ENCODE results near the gene THRAP3. TPM values are rescaled to one million over a fixed set of nuclear protein-coding genes. Genes with fewer than 3 reads are reported as not detected.

Gene THRAP3
- total and polyA plus RNA-seq, 9 of the 15 experiments (the other 6 are each of a cell fraction or from before 2014, with no cell fraction given): 66.2 to 135 (median 113) TPM

Small RNA genes lying within 50 kb of the gene (small RNA-seq; reads per million reads assigned to genes)
- gene RN7SL131P: not detected
- gene UBE2V2P4: not detected

Other genes with a start within 250 kb of the THRAP3 start
Only the 7 nearest of the 11 such genes appear.
- 0.36 TPM in 1 of 2 replicates, not detected in the other for gene TEKT2, start 140.3 kb upstream of the THRAP3 start, total RNA-seq (2014; rRNA removed)
- 0.19 TPM in 1 of 2 replicates, not detected in the other for gene TEKT2, start 140.3 kb upstream of the THRAP3 start, total RNA-seq (2014; rRNA removed; fragmentation: Illumina TruSeq; extraction: Trizol)
- gene TEKT2, start 140.3 kb upstream of the THRAP3 start, total RNA-seq (2015; rRNA removed; fragmentation: Illumina TruSeq; extraction: Trizol): 0.19 and 0.40 TPM in 2 replicates
- gene TEKT2, start 140.3 kb upstream of the THRAP3 start, total RNA-seq (2021): 0.60 and 0.78 TPM in 2 replicates
- 0.06 and 0.24 TPM in 2 replicates for gene TEKT2, start 140.3 kb upstream of the THRAP3 start, polyA plus RNA-seq (2011; rRNA removed)
- gene TEKT2, start 140.3 kb upstream of the THRAP3 start, polyA plus RNA-seq (2014; fragmentation: Illumina TruSeq; extraction: Trizol): 0.24 and 0.37 TPM in 2 replicates
- gene TEKT2, start 140.3 kb upstream of the THRAP3 start, polyA plus RNA-seq (2014; fragmentation: Nextera tagmentation; extraction: Ambion mirVana): under 1 TPM; 0.08 to 0.14 TPM
- 0.19 and 0.94 TPM in 2 replicates for gene TEKT2, start 140.3 kb upstream of the THRAP3 start, polyA plus RNA-seq (2014; rRNA removed)
- 40.0 and 52.5 TPM in 2 replicates for gene ADPRS, start 135.6 kb upstream of the THRAP3 start, total RNA-seq (2014; rRNA removed)
- 15.1 and 21.2 TPM in 2 replicates for gene ADPRS, start 135.6 kb upstream of the THRAP3 start, total RNA-seq (2014; rRNA removed; fragmentation: Illumina TruSeq; extraction: Trizol)
- 26.7 and 27.4 TPM in 2 replicates for gene ADPRS, start 135.6 kb upstream of the THRAP3 start, total RNA-seq (2015; rRNA removed; fragmentation: Illumina TruSeq; extraction: Trizol)
- gene ADPRS, start 135.6 kb upstream of the THRAP3 start, total RNA-seq (2021): 30.9 and 33.4 TPM in 2 replicates
- 34.4 and 37.0 TPM in 2 replicates for gene ADPRS, start 135.6 kb upstream of the THRAP3 start, polyA plus RNA-seq (2011; rRNA removed)
- 25.2 and 26.7 TPM in 2 replicates for gene ADPRS, start 135.6 kb upstream of the THRAP3 start, polyA plus RNA-seq (2014; fragmentation: Illumina TruSeq; extraction: Trizol)
- 1 to 10 TPM; 5.9 to 8.4 TPM for gene ADPRS, start 135.6 kb upstream of the THRAP3 start, polyA plus RNA-seq (2014; fragmentation: Nextera tagmentation; extraction: Ambion mirVana)
- 29.9 and 37.2 TPM in 2 replicates for gene ADPRS, start 135.6 kb upstream of the THRAP3 start, polyA plus RNA-seq (2014; rRNA removed)
- 0.14 TPM in 1 of 2 replicates, not detected in the other for gene COL8A2, start 99.2 kb upstream of the THRAP3 start, total RNA-seq (2014; rRNA removed)
- 0.03 TPM in 1 of 2 replicates, not detected in the other for gene COL8A2, start 99.2 kb upstream of the THRAP3 start, total RNA-seq (2014; rRNA removed; fragmentation: Illumina TruSeq; extraction: Trizol)
- not detected in 2 replicates for gene COL8A2, start 99.2 kb upstream of the THRAP3 start, total RNA-seq (2015; rRNA removed; fragmentation: Illumina TruSeq; extraction: Trizol)
- 0.04 and 0.09 TPM in 2 replicates for gene COL8A2, start 99.2 kb upstream of the THRAP3 start, total RNA-seq (2021)
- gene COL8A2, start 99.2 kb upstream of the THRAP3 start, polyA plus RNA-seq (2011; rRNA removed): 0.04 TPM in 2 replicates
- gene COL8A2, start 99.2 kb upstream of the THRAP3 start, polyA plus RNA-seq (2014; fragmentation: Illumina TruSeq; extraction: Trizol): 0.07 TPM in 1 of 2 replicates, not detected in the other
- not detected for gene COL8A2, start 99.2 kb upstream of the THRAP3 start, polyA plus RNA-seq (2014; fragmentation: Nextera tagmentation; extraction: Ambion mirVana)
- gene COL8A2, start 99.2 kb upstream of the THRAP3 start, polyA plus RNA-seq (2014; rRNA removed): 0.03 TPM in 1 of 2 replicates, not detected in the other
- gene TRAPPC3, start 75.0 kb upstream of the THRAP3 start, total RNA-seq (2014; rRNA removed): 132 and 141 TPM in 2 replicates
- 109 and 114 TPM in 2 replicates for gene TRAPPC3, start 75.0 kb upstream of the THRAP3 start, total RNA-seq (2014; rRNA removed; fragmentation: Illumina TruSeq; extraction: Trizol)
- 112 and 115 TPM in 2 replicates for gene TRAPPC3, start 75.0 kb upstream of the THRAP3 start, total RNA-seq (2015; rRNA removed; fragmentation: Illumina TruSeq; extraction: Trizol)
- gene TRAPPC3, start 75.0 kb upstream of the THRAP3 start, total RNA-seq (2021): 83.4 and 90.9 TPM in 2 replicates
- gene TRAPPC3, start 75.0 kb upstream of the THRAP3 start, polyA plus RNA-seq (2011; rRNA removed): 128 and 141 TPM in 2 replicates
- 127 and 140 TPM in 2 replicates for gene TRAPPC3, start 75.0 kb upstream of the THRAP3 start, polyA plus RNA-seq (2014; fragmentation: Illumina TruSeq; extraction: Trizol)
- gene TRAPPC3, start 75.0 kb upstream of the THRAP3 start, polyA plus RNA-seq (2014; fragmentation: Nextera tagmentation; extraction: Ambion mirVana): 10 to 100 TPM; 20.6 to 41.8 TPM
- 119 and 142 TPM in 2 replicates for gene TRAPPC3, start 75.0 kb upstream of the THRAP3 start, polyA plus RNA-seq (2014; rRNA removed)
- gene MAP7D1, start 68.3 kb upstream of the THRAP3 start, total RNA-seq (2014; rRNA removed): 72.8 and 74.4 TPM in 2 replicates
- 17.4 and 20.8 TPM in 2 replicates for gene MAP7D1, start 68.3 kb upstream of the THRAP3 start, total RNA-seq (2014; rRNA removed; fragmentation: Illumina TruSeq; extraction: Trizol)
- 34.5 and 37.8 TPM in 2 replicates for gene MAP7D1, start 68.3 kb upstream of the THRAP3 start, total RNA-seq (2015; rRNA removed; fragmentation: Illumina TruSeq; extraction: Trizol)
- gene MAP7D1, start 68.3 kb upstream of the THRAP3 start, total RNA-seq (2021): 101 and 108 TPM in 2 replicates
- 17.2 and 18.4 TPM in 2 replicates for gene MAP7D1, start 68.3 kb upstream of the THRAP3 start, polyA plus RNA-seq (2011; rRNA removed)
- 49.2 and 53.7 TPM in 2 replicates for gene MAP7D1, start 68.3 kb upstream of the THRAP3 start, polyA plus RNA-seq (2014; fragmentation: Illumina TruSeq; extraction: Trizol)
- 1 to 10 TPM; 3.6 to 4.4 TPM for gene MAP7D1, start 68.3 kb upstream of the THRAP3 start, polyA plus RNA-seq (2014; fragmentation: Nextera tagmentation; extraction: Ambion mirVana)
- 53.8 and 54.7 TPM in 2 replicates for gene MAP7D1, start 68.3 kb upstream of the THRAP3 start, polyA plus RNA-seq (2014; rRNA removed)
- gene SH3D21, start 81.9 kb downstream of the THRAP3 start, total RNA-seq (2014; rRNA removed): 1.4 and 3.0 TPM in 2 replicates
- gene SH3D21, start 81.9 kb downstream of the THRAP3 start, total RNA-seq (2014; rRNA removed; fragmentation: Illumina TruSeq; extraction: Trizol): 0.89 and 1.1 TPM in 2 replicates
- gene SH3D21, start 81.9 kb downstream of the THRAP3 start, total RNA-seq (2015; rRNA removed; fragmentation: Illumina TruSeq; extraction: Trizol): 1.7 and 1.8 TPM in 2 replicates
- 3.0 and 4.3 TPM in 2 replicates for gene SH3D21, start 81.9 kb downstream of the THRAP3 start, total RNA-seq (2021)
- 2.7 and 5.6 TPM in 2 replicates for gene SH3D21, start 81.9 kb downstream of the THRAP3 start, polyA plus RNA-seq (2011; rRNA removed)
- 3.0 and 4.5 TPM in 2 replicates for gene SH3D21, start 81.9 kb downstream of the THRAP3 start, polyA plus RNA-seq (2014; fragmentation: Illumina TruSeq; extraction: Trizol)
- gene SH3D21, start 81.9 kb downstream of the THRAP3 start, polyA plus RNA-seq (2014; fragmentation: Nextera tagmentation; extraction: Ambion mirVana): under 1 TPM; 0.01 to 0.07 TPM
- 3.3 and 4.7 TPM in 2 replicates for gene SH3D21, start 81.9 kb downstream of the THRAP3 start, polyA plus RNA-seq (2014; rRNA removed)
- 61.5 and 65.7 TPM in 2 replicates for gene EVA1B, start 99.2 kb downstream of the THRAP3 start, total RNA-seq (2014; rRNA removed)
- 0.29 and 0.44 TPM in 2 replicates for gene EVA1B, start 99.2 kb downstream of the THRAP3 start, total RNA-seq (2014; rRNA removed; fragmentation: Illumina TruSeq; extraction: Trizol)
- gene EVA1B, start 99.2 kb downstream of the THRAP3 start, total RNA-seq (2015; rRNA removed; fragmentation: Illumina TruSeq; extraction: Trizol): 4.6 and 5.9 TPM in 2 replicates
- gene EVA1B, start 99.2 kb downstream of the THRAP3 start, total RNA-seq (2021): 27.2 and 27.8 TPM in 2 replicates
- 2.4 and 5.3 TPM in 2 replicates for gene EVA1B, start 99.2 kb downstream of the THRAP3 start, polyA plus RNA-seq (2011; rRNA removed)
- gene EVA1B, start 99.2 kb downstream of the THRAP3 start, polyA plus RNA-seq (2014; fragmentation: Illumina TruSeq; extraction: Trizol): 0.68 and 2.1 TPM in 2 replicates
- under 1 TPM; 0.08 to 0.13 TPM for gene EVA1B, start 99.2 kb downstream of the THRAP3 start, polyA plus RNA-seq (2014; fragmentation: Nextera tagmentation; extraction: Ambion mirVana)
- gene EVA1B, start 99.2 kb downstream of the THRAP3 start, polyA plus RNA-seq (2014; rRNA removed): 39.1 and 41.3 TPM in 2 replicates

Data from K562 (cell line).